Measurements from ENCODE around the gene PTGES.
"Not testable (repeated sequence)": the region's sequence is repeated elsewhere in the genome, so short reads cannot be mapped to it uniquely, and the experiment has no call there.

The PTGES gene

GRCh38 chr9:129776938-129777768 lies 24.3 kb upstream of the PTGES start:
- peak; percentile 98 for DNase-seq (ENCODE audit: extremely low read depth, low read depth)
- TF ChIP-seq, protein P1, sequence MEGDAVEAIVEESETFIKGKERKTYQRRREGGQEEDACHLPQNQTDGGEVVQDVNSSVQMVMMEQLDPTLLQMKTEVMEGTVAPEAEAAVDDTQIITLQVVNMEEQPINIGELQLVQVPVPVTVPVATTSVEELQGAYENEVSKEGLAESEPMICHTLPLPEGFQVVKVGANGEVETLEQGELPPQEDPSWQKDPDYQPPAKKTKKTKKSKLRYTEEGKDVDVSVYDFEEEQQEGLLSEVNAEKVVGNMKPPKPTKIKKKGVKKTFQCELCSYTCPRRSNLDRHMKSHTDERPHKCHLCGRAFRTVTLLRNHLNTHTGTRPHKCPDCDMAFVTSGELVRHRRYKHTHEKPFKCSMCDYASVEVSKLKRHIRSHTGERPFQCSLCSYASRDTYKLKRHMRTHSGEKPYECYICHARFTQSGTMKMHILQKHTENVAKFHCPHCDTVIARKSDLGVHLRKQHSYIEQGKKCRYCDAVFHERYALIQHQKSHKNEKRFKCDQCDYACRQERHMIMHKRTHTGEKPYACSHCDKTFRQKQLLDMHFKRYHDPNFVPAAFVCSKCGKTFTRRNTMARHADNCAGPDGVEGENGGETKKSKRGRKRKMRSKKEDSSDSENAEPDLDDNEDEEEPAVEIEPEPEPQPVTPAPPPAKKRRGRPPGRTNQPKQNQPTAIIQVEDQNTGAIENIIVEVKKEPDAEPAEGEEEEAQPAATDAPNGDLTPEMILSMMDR (IDR thresholded peaks at IDR 0.05; ENCODE audit: low read depth, low read length): no peak

GRCh38 chr9:129776566-129776937 lies 23.7 kb upstream of the PTGES start:
- DNase-seq (ENCODE audit: extremely low read depth, low read depth): no peak
- TF ChIP-seq, protein P1 (IDR thresholded peaks at IDR 0.05; ENCODE audit: low read depth, low read length): no peak

DNA sequence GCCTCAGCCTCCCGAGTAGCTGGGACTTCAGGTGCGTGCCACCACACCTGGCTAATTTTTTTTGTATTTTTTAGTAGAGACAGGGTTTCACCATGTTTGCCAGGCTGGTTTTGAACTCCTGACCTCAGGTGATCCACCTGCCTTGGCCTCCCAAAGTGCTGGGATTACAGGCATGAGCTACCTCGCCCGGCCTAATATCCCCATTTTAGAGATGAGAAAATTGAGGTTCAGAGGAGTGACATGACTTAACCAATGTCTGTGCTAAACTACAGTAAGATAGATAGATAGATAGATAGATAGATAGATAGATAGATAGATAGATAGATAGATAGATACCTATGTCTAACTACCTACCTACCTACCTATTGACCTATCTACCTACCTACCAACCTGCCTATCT lies 23.3 kb upstream of the PTGES start:
- DNase-seq (ENCODE audit: extremely low read depth, low read depth): not testable (repeated sequence)

DNA sequence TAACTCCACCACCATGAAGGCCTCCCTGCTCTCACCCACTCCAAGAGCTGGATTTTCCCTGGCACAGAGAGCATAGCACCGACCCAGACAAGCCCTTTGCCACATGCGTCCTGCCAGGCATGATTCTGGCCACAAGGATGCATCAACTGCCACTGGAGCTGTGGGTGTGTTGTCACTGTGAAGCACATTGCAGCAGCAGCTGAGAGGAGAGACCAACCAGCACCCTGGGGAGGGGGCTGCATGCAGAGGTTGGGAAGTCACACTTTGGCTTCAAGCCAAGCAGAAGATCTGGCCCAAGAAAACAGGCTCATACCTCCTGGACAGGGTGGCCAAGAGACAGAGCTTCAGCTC lies 22.6 kb upstream of the PTGES start:
- TF ChIP-seq, protein P1 (IDR thresholded peaks at IDR 0.05; ENCODE audit: low read depth, low read length): no peak
- DNase-seq (ENCODE audit: extremely low read depth, low read depth): no peak

DNA sequence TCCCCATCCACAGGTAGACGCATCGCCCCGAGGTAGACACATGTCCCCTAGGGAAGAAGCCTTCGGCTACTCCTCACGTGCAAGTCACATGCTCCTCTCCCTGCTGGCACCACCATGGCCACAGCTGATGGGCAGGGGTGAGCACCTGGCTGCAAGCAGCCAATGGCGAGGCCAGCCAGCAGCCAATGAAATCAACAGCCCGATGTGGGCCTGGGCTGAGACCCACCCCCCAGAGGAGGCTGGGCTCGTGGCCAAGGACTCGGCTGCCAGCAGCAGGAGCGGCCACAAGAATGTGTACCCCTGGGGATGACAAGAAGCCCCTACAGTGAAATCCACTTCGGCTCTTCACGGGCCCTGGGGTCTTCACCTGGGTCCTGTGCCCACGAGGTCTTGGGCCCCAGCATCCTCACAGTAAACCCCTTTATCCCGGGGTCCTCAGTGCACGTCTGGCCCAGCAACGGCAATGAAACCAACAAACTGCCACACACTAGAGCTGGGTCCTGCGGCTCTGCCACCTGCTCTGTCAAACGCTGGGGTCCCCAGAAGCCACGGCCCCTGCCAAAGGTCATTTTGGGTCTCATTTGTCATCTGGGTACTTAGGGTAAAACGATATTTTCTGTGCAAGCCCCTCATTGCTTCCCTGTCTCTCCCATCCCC lies 22.1 kb upstream of the PTGES start:
- no peak for DNase-seq (ENCODE audit: extremely low read depth, low read depth)
- TF ChIP-seq, protein P1 (IDR thresholded peaks at IDR 0.05; ENCODE audit: low read depth, low read length): no peak

GRCh38 chr9:129773262-129774048 lies 20.6 kb upstream of the PTGES start:
- TF ChIP-seq, protein P1 (IDR thresholded peaks at IDR 0.05; ENCODE audit: low read depth, low read length): no peak

GRCh38 chr9:129770741-129771140 lies 17.9 kb upstream of the PTGES start:
- no peak for DNase-seq (ENCODE audit: extremely low read depth, low read depth)
- TF ChIP-seq, protein P1 (IDR thresholded peaks at IDR 0.05; ENCODE audit: low read depth, low read length): no peak

More at GRCh38 chr9:129773262-129774048, 20.6 kb upstream of the PTGES start:
- no peak for DNase-seq (ENCODE audit: extremely low read depth, low read depth)

All from AG09319 (cell line).